WTC11 (cell line): ENCODE results near the gene FPR1. TPM values are rescaled to one million over a fixed set of nuclear protein-coding genes. Genes with fewer than 3 reads are reported as not detected.

Experiments used
- ATAC-seq: fragments of 200-7000 bp; cut with Tn5 transposase; 2 replicates; pipeline ENCODE4 v1.10.0; 2021; ENCODE audit warnings: mild to moderate bottlenecking, moderate library complexity
- Bru-seq: library from RNA; stranded (reverse); fragments of 400-500 nt; gene quantifications from one replicate; lab custom pipeline; 2021; lab: Mats Ljungman, UMichigan
- CTCF ChIA-PET: fragments of 300-600 bp; sonication (Branson Sonifier 250); formaldehyde crosslinking; loops from one replicate; lab custom pipeline; 2021; ENCODE audit warnings: antibody characterized with exemption; lab: Charles Lee
- POLR2A ChIA-PET: fragments of 350-600 bp; sonication (Branson Sonifier 250); formaldehyde crosslinking; loops from one replicate; lab custom pipeline; 2021; ENCODE audit warnings: antibody characterized with exemption; lab: Charles Lee
- DNase-seq: peaks from one replicate; pipeline ENCODE4 v3.0.0; 2021; ENCODE audit warnings: low spot score
- H3K27ac Mint-ChIP-seq: 2 replicates; pipeline ENCODE4 v1.8.0; 2021; ENCODE audit warnings: mixed read lengths
- H3K27me3 Mint-ChIP-seq: 2 replicates; pipeline ENCODE4 v1.8.0; 2021; ENCODE audit warnings: low read depth, mild to moderate bottlenecking, moderate library complexity, mixed read lengths
- H3K36me3 Mint-ChIP-seq: 2 replicates; pipeline ENCODE4 v1.8.0; 2021; ENCODE audit warnings: mixed read lengths
- H3K4me1 Mint-ChIP-seq: 2 replicates; pipeline ENCODE4 v1.8.0; 2022; ENCODE audit warnings: mixed read lengths
- H3K4me3 Mint-ChIP-seq: 2 replicates; pipeline ENCODE4 v1.8.0; 2021; ENCODE audit warnings: mild to moderate bottlenecking, moderate library complexity, mixed read lengths
- H3K9me3 Mint-ChIP-seq: 2 replicates; pipeline ENCODE4 v1.8.0; 2021; ENCODE audit warnings: mixed read lengths
- AR ChIP-seq: fragments of 250-450 bp; sonication (Bioruptor Pico); IDR thresholded peaks from 2 replicates; pipeline ENCODE4 v1.9.0; 2021; ENCODE audit warnings: mild to moderate bottlenecking
- ESRRA ChIP-seq: sonication (generic); formaldehyde crosslinking; IDR thresholded peaks from 2 replicates; pipeline ENCODE4 v1.8.1; 2022; ENCODE audit warnings: mild to moderate bottlenecking, missing genetic modification reagents, borderline replicate concordance
- FOXP4 ChIP-seq: sonication (generic); formaldehyde crosslinking; IDR thresholded peaks from 2 replicates; pipeline ENCODE4 v1.8.0; 2022; ENCODE audit warnings: mild to moderate bottlenecking, missing genetic modification reagents
- HMGA2 ChIP-seq: fragments of 250-450 bp; sonication (Bioruptor Pico); IDR thresholded peaks from 2 replicates; pipeline ENCODE4 v1.4.0; 2021; ENCODE audit warnings: mild to moderate bottlenecking, moderate library complexity
- HMGXB4 ChIP-seq: sonication (generic); formaldehyde crosslinking; IDR thresholded peaks from 2 replicates; pipeline ENCODE4 v1.8.1; 2023; ENCODE audit warnings: mild to moderate bottlenecking, moderate library complexity, missing genetic modification reagents
- IRF2 ChIP-seq: sonication (generic); formaldehyde crosslinking; IDR thresholded peaks from 2 replicates; pipeline ENCODE4 v1.8.0; 2022; ENCODE audit warnings: low read depth, missing genetic modification reagents, borderline replicate concordance
- JAZF1 ChIP-seq: fragments of 250-450 bp; sonication (Bioruptor Pico); IDR thresholded peaks from 2 replicates; pipeline ENCODE4 v1.9.0; 2021; ENCODE audit warnings: moderate library complexity, mild to moderate bottlenecking, inconsistent platforms
- MLX ChIP-seq: sonication (generic); formaldehyde crosslinking; IDR thresholded peaks from 2 replicates; pipeline ENCODE4 v1.8.1; 2023; ENCODE audit warnings: mild to moderate bottlenecking, missing genetic modification reagents, moderate library complexity
- NR1H2 ChIP-seq: sonication (generic); formaldehyde crosslinking; IDR thresholded peaks from 2 replicates; pipeline ENCODE4 v1.9.0; 2021; ENCODE audit warnings: mild to moderate bottlenecking, moderate library complexity, missing genetic modification reagents
- OVOL2 ChIP-seq: fragments of 250-450 bp; sonication (Bioruptor Pico); IDR thresholded peaks from 2 replicates; pipeline ENCODE4 v1.9.0; 2021; ENCODE audit warnings: mild to moderate bottlenecking, borderline replicate concordance
- PRRX2 ChIP-seq: fragments of 250-450 bp; sonication (Bioruptor Pico); IDR thresholded peaks from 2 replicates; pipeline ENCODE4 v1.8.0; 2021; ENCODE audit warnings: mild to moderate bottlenecking
- RELA ChIP-seq: sonication (generic); formaldehyde crosslinking; IDR thresholded peaks from 2 replicates; pipeline ENCODE4 v1.8.1; 2022; ENCODE audit warnings: missing genetic modification reagents, mild to moderate bottlenecking, borderline replicate concordance
- SMAD4 ChIP-seq: sonication (generic); formaldehyde crosslinking; IDR thresholded peaks from 2 replicates; pipeline ENCODE4 v1.8.0; 2022; ENCODE audit warnings: mild to moderate bottlenecking, missing genetic modification reagents
- SOX15 ChIP-seq: fragments of 250-450 bp; sonication (Bioruptor Pico); IDR thresholded peaks from 2 replicates; pipeline ENCODE4 v1.9.0; 2021; ENCODE audit warnings: mild to moderate bottlenecking
- SP1 ChIP-seq: sonication (generic); formaldehyde crosslinking; conservative IDR thresholded peaks from 2 replicates; pipeline ENCODE4 v1.8.1; 2022; ENCODE audit warnings: missing genetic modification reagents
- STAT6 ChIP-seq: sonication (generic); formaldehyde crosslinking; conservative IDR thresholded peaks from 2 replicates; pipeline ENCODE4 v1.8.1; 2023; ENCODE audit warnings: mild to moderate bottlenecking, low read depth, missing genetic modification reagents, moderate library complexity
- TCF7 ChIP-seq: sonication (generic); formaldehyde crosslinking; IDR thresholded peaks from 2 replicates; pipeline ENCODE4 v1.8.0; 2022; ENCODE audit warnings: mild to moderate bottlenecking, low read depth, missing genetic modification reagents, moderate library complexity
- TEAD1 ChIP-seq: sonication (generic); formaldehyde crosslinking; IDR thresholded peaks from 2 replicates; pipeline ENCODE4 v1.8.0; 2022; ENCODE audit warnings: mild to moderate bottlenecking, missing genetic modification reagents
- TEAD4 ChIP-seq: sonication (generic); formaldehyde crosslinking; IDR thresholded peaks from 2 replicates; pipeline ENCODE4 v1.8.0; 2022; ENCODE audit warnings: mild to moderate bottlenecking, missing genetic modification reagents
- TP53 ChIP-seq: sonication (generic); formaldehyde crosslinking; IDR thresholded peaks from 2 replicates; pipeline ENCODE4 v1.8.1; 2023; ENCODE audit warnings: mild to moderate bottlenecking, missing genetic modification reagents
- ZNF121 ChIP-seq: sonication (generic); formaldehyde crosslinking; IDR thresholded peaks from 2 replicates; pipeline ENCODE4 v1.8.0; 2023; ENCODE audit warnings: missing genetic modification reagents
- ZNF232 ChIP-seq: sonication (generic); formaldehyde crosslinking; IDR thresholded peaks from 2 replicates; pipeline ENCODE4 v1.8.0; 2022; ENCODE audit warnings: mild to moderate bottlenecking, missing genetic modification reagents
- ZNF416 ChIP-seq: fragments of 250-450 bp; sonication (Bioruptor Pico); IDR thresholded peaks from 2 replicates; pipeline ENCODE4 v1.9.0; 2021; ENCODE audit warnings: mild to moderate bottlenecking, inconsistent platforms
- ZNF512 ChIP-seq: sonication (generic); formaldehyde crosslinking; IDR thresholded peaks from 2 replicates; pipeline ENCODE4 v1.8.1; 2022; ENCODE audit warnings: missing genetic modification reagents, borderline replicate concordance
- ZNF671 ChIP-seq: fragments of 250-450 bp; sonication (Bioruptor Pico); IDR thresholded peaks from 2 replicates; pipeline ENCODE4 v1.8.0; 2021; ENCODE audit warnings: mild to moderate bottlenecking
- long read RNA-seq, 3 experiments: library from RNA in 1 of 3; library from capped mRNA in 1 of 3; library from polyadenylated mRNA in 1 of 3; unstranded in 2 of 3; stranded (forward) in 1 of 3; transcript quantifications; one replicate each; pipeline ENCODE4 v2.0.0, GENCODE V29; 2021
- total RNA-seq: library from RNA; stranded (reverse); gene quantifications from 3 replicates; pipeline ENCODE4 v1.2.3, GENCODE V29; 2021

FPR1 gene
- total RNA-seq (0.72 TPM in 1 of 3 replicates, not detected in the others), Bru-seq, nascent RNA (not detected)
- long read RNA-seq, experiment 1: 0 reads
- long read RNA-seq, experiment 2: 0 reads
- long read RNA-seq, experiment 3: 0 reads

GRCh38 chr19:51751655-51752054 is at the start of gene FPR1:
TSS of gene FPR1 (minus strand) at chr19:51751878. CDS start at chr19:51746994, 4,884 bp downstream.
- ChIA-PET CTCF (interaction anchor here (1.7 kb wide), 1 partner anchor 26 kb away, joined by 4 read pairs; no protein-coding TSS in a partner anchor), POLR2A (no interaction called here)
- DNase-seq (no peak), ATAC-seq (no peak)
- Mint-ChIP-seq H3K9me3 (peaks cover 29% of the 10 kb centered on the region), H3K4me1 (no peaks in the 10 kb centered on the region), H3K4me3 (no peak within 1 kb of the TSS), H3K27ac (no peak within 1 kb of the TSS), H3K27me3 (peaks cover 11% of the 10 kb centered on the region), H3K36me3 (no peaks in the 10 kb centered on the region)
- TF ChIP-seq TP53 (CRISPR knock-in tag): no peak
- TF ChIP-seq SP1: no peak
- TF ChIP-seq RELA (CRISPR knock-in tag): no peak
- TF ChIP-seq ZNF121: no peak
- no peak for TF ChIP-seq AR (CRISPR knock-in tag)
- TF ChIP-seq TEAD1 (CRISPR knock-in tag): no peak
- TF ChIP-seq JAZF1 (CRISPR knock-in tag): no peak
- no peak for TF ChIP-seq ZNF232 (CRISPR knock-in tag)
- no peak for TF ChIP-seq HMGXB4 (CRISPR knock-in tag)
- no peak for TF ChIP-seq SOX15 (CRISPR knock-in tag)
- TF ChIP-seq NR1H2 (CRISPR knock-in tag): no peak
- no peak for TF ChIP-seq ZNF671 (CRISPR knock-in tag)
- TF ChIP-seq IRF2 (CRISPR knock-in tag): no peak
- no peak for TF ChIP-seq PRRX2
- TF ChIP-seq TEAD4 (CRISPR knock-in tag): no peak
- TF ChIP-seq HMGA2 (CRISPR knock-in tag): no peak
- no peak for TF ChIP-seq STAT6 (CRISPR knock-in tag)
- TF ChIP-seq TCF7 (CRISPR knock-in tag): no peak
- TF ChIP-seq OVOL2 (CRISPR knock-in tag): no peak

- Mint-ChIP-seq H3K9me3 (peaks cover 31% of the 10 kb centered on the region), H3K4me1 (no peaks in the 10 kb centered on the region), H3K27me3 (no peaks in the 10 kb centered on the region), H3K27ac (no peak overlapping the region), H3K36me3 (peaks cover 13% of the 10 kb centered on the region), H3K4me3 (no peak overlapping the region)
- ATAC-seq: no peak
- POLR2A ChIA-PET: no interaction called here
- CTCF ChIA-PET: no interaction called here
- no peak for DNase-seq
- TF ChIP-seq MLX (CRISPR knock-in tag): no peak
- TF ChIP-seq FOXP4 (CRISPR knock-in tag): no peak
- no peak for TF ChIP-seq ESRRA
- TF ChIP-seq ZNF512 (CRISPR knock-in tag): no peak
- no peak for TF ChIP-seq RELA (CRISPR knock-in tag)
- TF ChIP-seq SMAD4 (CRISPR knock-in tag): no peak
- TF ChIP-seq ZNF416 (CRISPR knock-in tag): no peak
Observed at GRCh38 chr19:51800473-51801244, 49.0 kb upstream of the FPR1 start.
